NCI-H2227 (cell line): ENCODE data around the gene SMARCB1.

Experiments
- DNase-seq: peaks from one replicate; lab custom pipeline; 2025; ENCODE audit not compliant: unreplicated experiment; lab: John Stamatoyannopoulos, UW

SMARCB1 gene

GRCh38 chr22:23801886-23802377 is 15.2 kb downstream of the SMARCB1 start:
- DNase-seq, result no peak

GRCh38 chr22:23803001-23803819 is 16.4 kb downstream of the SMARCB1 start:
- no peak for DNase-seq

DNA sequence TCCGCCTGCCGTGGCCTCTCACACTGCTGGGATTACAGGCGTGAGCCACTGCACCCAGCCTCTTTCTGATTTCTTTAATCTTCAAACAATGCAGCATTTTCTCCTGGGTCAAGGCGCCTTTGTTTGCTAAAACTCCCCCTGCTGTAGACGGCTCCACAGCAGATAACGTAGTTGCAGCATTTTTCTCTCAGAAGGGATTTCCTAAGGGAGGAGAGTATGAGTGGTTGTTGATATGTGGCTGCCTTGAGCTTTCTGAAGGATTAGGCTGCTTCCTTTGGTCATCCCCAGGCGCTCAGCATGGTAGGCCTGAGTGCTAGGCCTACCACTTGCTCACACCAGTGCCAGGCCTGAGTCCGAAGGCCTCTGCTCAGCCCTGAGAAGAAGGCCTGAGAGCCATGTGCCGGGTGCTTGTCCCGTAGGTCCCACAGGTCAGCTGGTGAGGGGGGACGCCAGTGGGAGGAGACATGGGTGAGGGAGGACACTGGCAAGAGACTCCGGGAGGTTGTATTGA is 18.1 kb downstream of the SMARCB1 start:
- DNase-seq, result no peak

GRCh38 chr22:23806837-23807236 is 20.1 kb downstream of the SMARCB1 start:
- DNase-seq, result no peak

GRCh38 chr22:23812378-23812777 is 25.6 kb downstream of the SMARCB1 start:
- DNase-seq, result no peak

DNA sequence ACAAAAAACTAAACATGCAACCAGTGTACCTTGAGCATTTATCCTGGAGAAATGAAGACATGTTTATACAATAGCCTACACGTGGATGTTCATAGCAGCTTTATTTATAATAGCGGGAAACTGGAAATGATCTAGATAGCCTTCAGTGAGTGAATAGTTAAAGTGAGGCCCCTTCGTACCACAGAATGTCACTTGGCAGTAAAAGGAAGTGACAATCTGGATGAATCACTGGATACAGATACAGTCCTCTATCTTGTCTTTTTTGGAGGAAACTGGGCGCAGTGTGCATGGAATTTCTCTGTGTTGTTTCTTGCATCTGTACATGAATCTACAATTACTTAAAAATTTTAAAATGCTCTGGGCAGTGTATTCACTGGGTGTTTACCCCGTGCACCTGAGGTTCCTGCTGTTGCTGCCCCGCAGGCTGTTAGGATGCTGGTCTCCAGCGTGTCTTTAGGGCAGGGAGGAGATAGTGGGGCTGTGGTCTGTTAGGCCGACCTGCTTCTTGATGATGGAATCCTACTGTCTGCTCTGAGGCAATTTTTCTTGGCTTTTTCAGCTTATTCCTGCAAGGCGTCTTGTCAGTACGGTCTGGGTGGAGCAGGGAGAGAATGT is 28.9 kb downstream of the SMARCB1 start:
- no peak for DNase-seq

GRCh38 chr22:23816156-23816976 is 29.6 kb downstream of the SMARCB1 start:
- no peak for DNase-seq

GRCh38 chr22:23817146-23817545 is 30.4 kb downstream of the SMARCB1 start:
- DNase-seq, result no peak

GRCh38 chr22:23818541-23818940 is 31.8 kb downstream of the SMARCB1 start:
- no peak for DNase-seq

DNA sequence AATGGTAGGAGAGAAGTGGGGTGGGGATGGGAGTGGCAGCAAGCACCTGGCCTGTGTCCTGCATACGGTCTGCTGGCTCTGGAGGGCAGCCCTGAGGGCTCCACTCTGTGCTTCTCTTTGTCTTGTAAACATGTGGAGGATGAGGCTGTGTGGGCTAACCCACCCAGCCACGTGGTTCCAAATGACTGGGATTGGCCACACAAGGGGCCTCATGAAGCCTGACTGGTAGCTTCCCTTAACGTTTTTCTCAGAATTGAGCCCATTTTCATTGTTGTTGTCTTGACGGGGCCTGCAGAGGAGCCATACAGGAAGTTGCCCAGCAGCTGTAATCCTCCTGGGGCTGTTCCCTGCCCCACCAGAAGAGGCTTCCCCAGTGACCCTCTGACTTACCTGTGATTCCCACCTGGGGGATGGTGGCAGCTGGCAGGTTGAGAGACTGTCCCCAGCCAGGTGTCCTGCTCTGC is 34.0 kb downstream of the SMARCB1 start:
- no peak for DNase-seq

- no peak for DNase-seq
Observed at GRCh38 chr22:23822101-23822671, 35.4 kb downstream of the SMARCB1 start.

DNA sequence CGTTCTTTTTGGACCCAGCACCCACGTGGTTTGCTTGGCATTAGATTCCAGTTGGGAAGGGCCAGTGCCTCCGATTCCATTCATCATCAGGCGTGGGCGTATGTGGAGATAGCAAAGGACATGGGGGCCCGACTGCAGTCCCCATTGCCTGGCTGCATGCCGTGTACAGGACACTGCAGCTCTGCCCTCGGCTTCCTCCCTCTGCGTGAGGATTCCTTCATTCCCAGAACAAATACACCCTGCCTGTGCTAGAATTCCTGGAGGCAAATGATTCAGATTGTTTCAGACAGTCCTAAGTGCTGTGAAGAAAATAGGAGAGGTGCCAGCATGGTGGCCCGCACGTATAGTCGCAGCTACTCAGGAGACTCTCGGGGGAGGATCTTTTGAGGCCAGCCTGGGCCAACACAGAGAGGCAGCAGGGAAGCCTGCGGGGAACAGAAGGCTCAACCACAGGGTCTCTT is 36.6 kb downstream of the SMARCB1 start:
- DNase-seq, result no peak

- no peak for DNase-seq
Observed at GRCh38 chr22:23824476-23825245, 37.9 kb downstream of the SMARCB1 start.

DNA sequence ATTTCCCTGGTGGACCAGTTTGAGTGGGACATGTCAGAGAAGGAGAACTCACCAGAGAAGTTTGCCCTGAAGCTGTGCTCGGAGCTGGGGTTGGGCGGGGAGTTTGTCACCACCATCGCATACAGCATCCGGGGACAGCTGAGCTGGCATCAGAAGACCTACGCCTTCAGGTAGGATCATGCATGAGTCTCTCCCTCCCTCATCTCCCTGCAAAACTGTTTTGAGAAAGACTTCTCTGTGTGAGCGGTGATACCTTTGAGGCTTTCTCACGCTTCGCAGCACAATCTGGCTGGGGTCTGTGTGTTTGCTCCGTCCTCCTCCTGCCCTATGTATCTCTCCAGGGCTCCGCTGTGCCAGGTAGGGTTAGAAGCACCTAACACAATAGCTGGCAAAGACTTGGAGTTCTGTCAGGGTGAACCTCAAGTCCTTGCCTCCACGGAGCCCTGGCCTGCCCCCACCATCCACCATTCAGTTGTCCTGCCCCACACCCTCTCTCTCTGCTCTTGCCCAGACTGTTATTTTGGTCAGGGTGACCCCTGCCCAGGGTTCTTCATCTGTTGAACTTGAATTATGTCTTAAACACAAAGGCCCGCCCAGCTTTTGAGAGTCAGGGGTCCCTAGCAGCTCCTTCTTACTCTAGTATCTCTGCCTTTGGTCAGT is 38.6 kb downstream of the SMARCB1 start:
- DNase-seq, result no peak

GRCh38 chr22:23826510-23827350 is 40.0 kb downstream of the SMARCB1 start:
- DNase-seq, result no peak

- DNase-seq, result no peak
Observed at GRCh38 chr22:23827351-23827995, 40.7 kb downstream of the SMARCB1 start.

GRCh38 chr22:23828800-23829680 is 42.3 kb downstream of the SMARCB1 start:
- DNase-seq, result no peak
